H1 (cell line): ENCODE results near the gene LINC01488. TPM values are rescaled to one million over a fixed set of nuclear protein-coding genes. Genes with fewer than 3 reads are reported as not detected.
A peak's percentile ranks its signal among the peaks of the same experiment; 100 is the strongest.

Experiments used
- CTCF ChIA-PET: fragments of 300-600 bp; sonication (Branson Sonifier 250); formaldehyde crosslinking; loops from one replicate; lab custom pipeline; 2021; ENCODE audit not compliant: partially characterized antibody; lab: Charles Lee
- POLR2A ChIA-PET: fragments of 300-600 bp; sonication (Branson Sonifier 250); formaldehyde crosslinking; loops from one replicate; lab custom pipeline; 2021; ENCODE audit warnings: inconsistent platforms; ENCODE audit not compliant: partially characterized antibody; lab: Charles Lee
- DNase-seq, 2 experiments: peaks; one replicate each; pipeline versions ENCODE4 v3.0.0 to v3.0.0-alpha.2; 2010 to 2022; ENCODE audit warnings: low spot score in 2 of 2, low read depth in 1 of 2, mixed read lengths in 1 of 2
- FAIRE-seq: peaks from 2 replicates; lab custom pipeline; 2011; peaks lifted over from hg19 to GRCh38; lab: Jason Lieb, UNC
- H2AFZ ChIP-seq: 2 replicates; pipeline ENCODE4 v1.8.1; 2012; ENCODE audit warnings: low read length, inconsistent platforms
- H2AK5ac ChIP-seq: 2 replicates; pipeline ENCODE4 v1.6.1; 2013; ENCODE audit warnings: low read depth, low read length
- H2BK120ac ChIP-seq: replicated peaks from 2 replicates; pipeline ENCODE3; 2013; ENCODE audit warnings: low read depth, low read length, inconsistent platforms
- H2BK12ac ChIP-seq: 2 replicates; pipeline ENCODE4 v1.6.1; 2013; ENCODE audit warnings: low read depth, low read length
- H2BK15ac ChIP-seq: 2 replicates; pipeline ENCODE4 v1.6.1; 2013; ENCODE audit warnings: low read length
- H2BK20ac ChIP-seq: 2 replicates; pipeline ENCODE4 v1.6.1; 2013; ENCODE audit warnings: low read length
- H2BK5ac ChIP-seq: 2 replicates; pipeline ENCODE4 v1.6.1; 2013; ENCODE audit warnings: low read depth, low read length
- H3K14ac ChIP-seq: 2 replicates; pipeline ENCODE4 v1.6.1; 2013; ENCODE audit warnings: inconsistent platforms; ENCODE audit not compliant: insufficient read length
- H3K18ac ChIP-seq: 2 replicates; pipeline ENCODE4 v1.6.1; 2013; ENCODE audit warnings: low read length; ENCODE audit errors: extremely low read depth
- H3K23ac ChIP-seq: 2 replicates; pipeline ENCODE4 v1.6.1; 2013; ENCODE audit warnings: inconsistent platforms; ENCODE audit not compliant: insufficient read length
- H3K23me2 ChIP-seq: 2 replicates; pipeline ENCODE4 v1.6.1; 2013; ENCODE audit warnings: low read depth, low read length
- H3K27ac ChIP-seq: 2 replicates; pipeline ENCODE4 v1.6.1; 2011; ENCODE audit warnings: low read depth, low read length, inconsistent platforms
- H3K27me3 ChIP-seq, 4 experiments: replicated peaks in 1 of 4; 1 replicate in 1 of 4; 2 replicates in 3 of 4; pipeline versions ENCODE4 v1.6.1 to v1.8.1; 2011 to 2013; ENCODE audit warnings: low read length in 3 of 4, mild to moderate bottlenecking in 3 of 4, inconsistent platforms in 2 of 4, mixed read lengths in 2 of 4, moderate library complexity in 1 of 4; ENCODE audit not compliant: control insufficient read depth in 3 of 4, insufficient read depth in 3 of 4; ENCODE audit errors: extremely low read depth in 1 of 4
- H3K36me3 ChIP-seq, 4 experiments: 2 replicates each; pipeline versions ENCODE4 v1.6.1 to v1.8.1; 2011 to 2013; ENCODE audit warnings: mild to moderate bottlenecking in 4 of 4, low read length in 3 of 4, moderate library complexity in 2 of 4, control low read depth in 1 of 4, inconsistent platforms in 1 of 4; ENCODE audit not compliant: insufficient read depth in 4 of 4, control insufficient read depth in 2 of 4
- H3K4ac ChIP-seq: replicated peaks from 2 replicates; pipeline ENCODE3; 2013; ENCODE audit warnings: low read length, low read depth, mixed read lengths, inconsistent platforms; ENCODE audit not compliant: insufficient read length
- H3K4me1 ChIP-seq, 4 experiments: replicated peaks in 1 of 4; 1 replicate in 1 of 4; 2 replicates in 3 of 4; pipeline versions ENCODE4 v1.6.1 to v1.8.1; 2011 to 2013; ENCODE audit warnings: low read length in 3 of 4, inconsistent platforms in 2 of 4, mixed read lengths in 1 of 4; ENCODE audit not compliant: insufficient read depth in 4 of 4, control insufficient read depth in 3 of 4
- H3K4me2 ChIP-seq, 2 experiments: 2 replicates each; pipeline versions ENCODE4 v1.6.1 to v1.8.1; 2011 to 2013; ENCODE audit warnings: low read depth in 2 of 2, low read length in 2 of 2, control low read depth in 1 of 2, inconsistent platforms in 1 of 2, mild to moderate bottlenecking in 1 of 2; ENCODE audit not compliant: insufficient read depth in 1 of 2
- H3K4me3 ChIP-seq, 4 experiments: fragments of 200-600, 300-600 bp in 1 of 4; sonication (generic), shearing (Covaris generic), sonication (Bioruptor Twin) in 1 of 4; 2 replicates each; pipeline versions ENCODE4 v1.5.1 to v1.8.1; 2011 to 2016; ENCODE audit warnings: low read length in 4 of 4, low read depth in 3 of 4, control low read depth in 2 of 4, inconsistent platforms in 2 of 4, mild to moderate bottlenecking in 2 of 4, mixed read lengths in 1 of 4, moderate library complexity in 1 of 4; ENCODE audit not compliant: insufficient read depth in 2 of 4; ENCODE audit errors: extremely low read depth in 1 of 4
- H3K56ac ChIP-seq: replicated peaks from 2 replicates; pipeline ENCODE3; 2013; ENCODE audit warnings: low read depth, mild to moderate bottlenecking, mixed read lengths, low read length, inconsistent platforms; ENCODE audit not compliant: insufficient read length
- H3K79me1 ChIP-seq: 2 replicates; pipeline ENCODE4 v1.6.1; 2013; ENCODE audit warnings: low read depth, low read length, control low read depth
- H3K79me2 ChIP-seq, 2 experiments: 2 replicates each; pipeline versions ENCODE4 v1.6.1 to v1.8.1; 2012 to 2013; ENCODE audit warnings: low read length in 2 of 2, mild to moderate bottlenecking in 2 of 2, inconsistent platforms in 1 of 2; ENCODE audit not compliant: insufficient read depth in 2 of 2, control insufficient read depth in 1 of 2
- H3K9ac ChIP-seq, 4 experiments: replicated peaks in 1 of 4; 1 replicate in 1 of 4; 2 replicates in 3 of 4; pipeline versions ENCODE4 v1.6.1 to v1.8.1; 2011 to 2013; ENCODE audit warnings: low read depth in 3 of 4, low read length in 3 of 4, control low read depth in 2 of 4, mild to moderate bottlenecking in 2 of 4, moderate library complexity in 2 of 4, inconsistent platforms in 1 of 4; ENCODE audit errors: extremely low read depth in 1 of 4
- H3K9me3 ChIP-seq, 2 experiments: 2 replicates each; pipeline versions ENCODE4 v1.6.1 to v1.8.1; 2012 to 2013; ENCODE audit warnings: mild to moderate bottlenecking in 2 of 2, moderate library complexity in 2 of 2, control low read depth in 1 of 2, inconsistent platforms in 1 of 2, low read depth in 1 of 2, low read length in 1 of 2, mixed read lengths in 1 of 2; ENCODE audit not compliant: insufficient read depth in 2 of 2
- H4K20me1 ChIP-seq, 2 experiments: replicated peaks in 1 of 2; 2 replicates each; pipeline versions ENCODE3 to v1.8.1; 2011 to 2013; ENCODE audit warnings: inconsistent platforms in 2 of 2, low read length in 2 of 2, mild to moderate bottlenecking in 1 of 2; ENCODE audit not compliant: insufficient read depth in 2 of 2, control insufficient read depth in 1 of 2
- H4K5ac ChIP-seq: 2 replicates; pipeline ENCODE4 v1.6.1; 2013; ENCODE audit warnings: low read length, low read depth, mixed read lengths, inconsistent platforms; ENCODE audit not compliant: insufficient read length
- H4K8ac ChIP-seq: 2 replicates; pipeline ENCODE4 v1.8.0; 2013; ENCODE audit warnings: mild to moderate bottlenecking, moderate library complexity, low read length, inconsistent platforms; ENCODE audit not compliant: insufficient read depth; ENCODE audit errors: extremely low read depth
- H4K91ac ChIP-seq: replicated peaks from 2 replicates; pipeline ENCODE3; 2013; ENCODE audit warnings: low read length, mixed read lengths, inconsistent platforms; ENCODE audit not compliant: insufficient read length
- ATF2 ChIP-seq: IDR thresholded peaks from 2 replicates; pipeline ENCODE4 v1.6.1; 2012; ENCODE audit warnings: low read length, inconsistent platforms
- CTCF ChIP-seq, 3 experiments: IDR thresholded peaks; 1 replicate in 2 of 3; 2 replicates in 1 of 3; pipeline versions ENCODE4 v1.5.1 to v1.6.1; 2011; ENCODE audit warnings: low read length in 3 of 3, mild to moderate bottlenecking in 3 of 3, inconsistent platforms in 2 of 3, low read depth in 1 of 3, moderate library complexity in 1 of 3; ENCODE audit not compliant: insufficient read depth in 1 of 3; ENCODE audit errors: control extremely low read depth in 1 of 3
- JUND ChIP-seq: IDR thresholded peaks from 2 replicates; pipeline ENCODE4 v1.6.1; 2011; ENCODE audit warnings: mild to moderate bottlenecking, improper control_type of control experiment, low read length
- PHF8 ChIP-seq: fragments of 200-600 bp; sonication (generic); conservative IDR thresholded peaks from 2 replicates; pipeline ENCODE4 v1.7.1; 2012; ENCODE audit warnings: low read depth, mild to moderate bottlenecking, inconsistent platforms, low read length, moderate library complexity
- RAD21 ChIP-seq, 2 experiments: IDR thresholded peaks in 1 of 2; conservative IDR thresholded peaks in 1 of 2; 2 replicates each; pipeline ENCODE4 v1.6.1; 2011; ENCODE audit warnings: low read depth in 2 of 2, low read length in 2 of 2, improper control_type of control experiment in 1 of 2, inconsistent platforms in 1 of 2, mild to moderate bottlenecking in 1 of 2, moderate library complexity in 1 of 2
- YY1 ChIP-seq: IDR thresholded peaks from 2 replicates; pipeline ENCODE4 v1.6.1; 2011; ENCODE audit warnings: low read depth, mild to moderate bottlenecking, low read length
- WGBS, 2 experiments: shearing (Covaris generic) in 1 of 2; methylation state at CpG; one replicate each; pipeline versions ENCODE4 v1.1.6 to v1.1.7; 2013 to 2015; ENCODE audit warnings: low lambda C conversion rate in 2 of 2, mixed read lengths in 2 of 2, inconsistent platforms in 1 of 2, low coverage in 1 of 2, missing lambda C conversion rate in 1 of 2; ENCODE audit not compliant: insufficient replicate concordance in 2 of 2, insufficient coverage in 1 of 2, insufficient read length in 1 of 2; ENCODE audit errors: extremely low coverage in 1 of 2, missing lambda C conversion rate in 1 of 2; 5-methylcytosine and 5-hydroxymethylcytosine counted together
- polyA plus RNA-seq, 7 experiments: library from polyadenylated mRNA; depleted of rRNA in 3 of 7; stranded (reverse) in 5 of 7; unstranded in 2 of 7; fragments of >200 nt in 5 of 7; fragments of 200-250 nt in 2 of 7; gene quantifications; 1 replicate in 5 of 7; 2 replicates in 1 of 7; 4 replicates in 1 of 7; pipeline versions ENCODE4 v1.2.1 to v1.2.3, GENCODE V29; 2011 to 2013; ENCODE audit warnings: missing spikeins in 2 of 7, mixed read lengths in 2 of 7
- total RNA-seq: library from RNA; stranded (reverse); fragmentation: NEBNext Ultra II Directional; extraction: Animal tissue kit (Norgen Biotek cat#: 25700); gene quantifications from 2 replicates; pipeline ENCODE4 v1.2.1, GENCODE V29; 2021

Gene LINC01488
- total and polyA plus RNA-seq, 2 of the 8 experiments (the other 6 are each of a cell fraction or from before 2014, with no cell fraction given) = not detected

- Histone ChIP-seq H3K23ac (no peak overlapping the region), H3K79me2 (no peaks in the 10 kb centered on the region), H3K4me3 (no peak overlapping the region), H2BK15ac (no peak overlapping the region), H2AK5ac (no peak overlapping the region), H4K91ac (peak overlapping the region; percentile 96), H2AFZ (no peak overlapping the region), H3K9ac (no peak overlapping the region), H3K27me3 (no peaks in the 10 kb centered on the region), H2BK5ac (no peak overlapping the region), H4K5ac (no peak overlapping the region), H3K79me1 (no peaks in the 10 kb centered on the region), H4K20me1 (no peaks in the 10 kb centered on the region), H3K4me2 (no peak overlapping the region), H3K27ac (no peak overlapping the region), H3K23me2 (no peaks in the 10 kb centered on the region; the same call in 1 of the 2 replicates), H3K18ac (no peak overlapping the region), H3K14ac (no peak overlapping the region), H3K9me3 (no peaks in the 10 kb centered on the region), H4K8ac (peak overlapping the region; percentile 31), H2BK120ac (no peak overlapping the region), H3K4ac (peak overlapping the region; percentile 46), H3K36me3 (no peaks in the 10 kb centered on the region), H2BK20ac (0 out of 2 replicates have a peak overlapping the region, but pooled peaks have one; percentile 61), H3K4me1 (peaks cover 0 to 9% (median 2%) of the 10 kb centered on the region in 4 experiments; a peak in 2 of 7 replicates), H2BK12ac (no peak overlapping the region), H3K56ac (no peak overlapping the region)
- DNase-seq = peak in 1 of 2 experiments; percentile 59
- CTCF ChIA-PET = interaction anchor here (0.9 to 1.6 kb wide), 5 partner anchors 9 to 104 kb away, joined by 3 to 5 read pairs (median 3); no protein-coding TSS in a partner anchor
- POLR2A ChIA-PET = interaction anchor here (0.8 to 1.4 kb wide), 2 partner anchors 76 to 98 kb away, joined by 3 read pairs; no protein-coding TSS in a partner anchor
- 89% methylated on average over 14 of the region's 30 CpGs; no CpG with 5 or more reads in 1 of the 2 experiments for WGBS, 2 experiments
- FAIRE-seq = no peak
- TF ChIP-seq ATF2 (no peak), CTCF (IDR thresholded peaks at IDR 0.05; ENCODE audit: control extremely low read depth in 1 of 3, insufficient read depth in 1 of 3, low read depth in 1 of 3, low read length in 3 of 3) (0 out of 4 replicates have a peak, but pooled peaks of 1 of the 3 experiments have one; percentile 9), YY1 (no peak), RAD21 (IDR thresholded peaks at IDR 0.05 in 1 of 2, conservative IDR thresholded peaks at IDR 0.05 in 1 of 2; ENCODE audit: low read depth in 2 of 2, low read length in 2 of 2) (peak in 1 of 2 experiments; percentile 35; a peak in 1 of 4 replicates), PHF8 (no peak), JUND (no peak)
Observed at GRCh38 chr11:69540118-69541000, 58.9 kb downstream of the LINC01488 start.
